NCI-H146 treated with DMSO at 0.1 percent for 48 hours (cell line): ENCODE data around the gene RNF5.
A peak's percentile ranks its signal among the peaks of the same experiment; 100 is the strongest.
"Not testable (repeated sequence)": the region's sequence is repeated elsewhere in the genome, so short reads cannot be mapped to it uniquely, and the experiment has no call there.

Experiments
- DNase-seq: peaks from one replicate; lab custom pipeline; 2025; ENCODE audit not compliant: unreplicated experiment; lab: John Stamatoyannopoulos, UW

Gene RNF5

DNA sequence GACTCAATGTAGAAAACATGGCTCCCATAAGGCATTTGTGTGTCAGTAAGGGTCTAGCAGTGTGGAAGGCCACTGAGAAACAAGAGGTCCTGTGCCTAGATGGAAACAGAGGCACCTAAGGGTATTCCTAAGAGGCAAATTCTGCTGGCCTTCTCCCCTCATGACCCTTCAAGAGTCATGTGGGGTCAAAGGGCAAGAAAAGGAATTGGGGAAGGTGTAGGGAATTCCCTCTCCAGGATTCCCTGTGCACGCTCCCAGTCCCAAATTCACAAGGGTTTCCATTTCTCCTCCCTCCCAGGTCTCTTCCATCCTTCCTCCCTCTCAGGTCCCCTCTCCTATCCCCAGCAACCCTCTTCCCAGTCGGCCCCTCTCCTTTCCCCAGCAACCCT, 2.9 kb upstream of the RNF5 start:
- no peak for DNase-seq

GRCh38 chr6:32175711-32176475, 2.3 kb upstream of the RNF5 start, which contains the start of gene AGPAT1:
TSS of gene AGPAT1 (minus strand) at chr6:32176084. CDS start at chr6:32171496, 4,588 bp downstream.
- peak; percentile 89 for DNase-seq

GRCh38 chr6:32176476-32177182, 1.6 kb upstream of the RNF5 start:
- peak; percentile 46 for DNase-seq

GRCh38 chr6:32177183-32177787, 920 bp upstream of the RNF5 start:
- no peak for DNase-seq

- DNase-seq: no peak
These were observed 589 bp downstream of the RNF5 start for GRCh38 chr6:32178547-32179440.

DNA sequence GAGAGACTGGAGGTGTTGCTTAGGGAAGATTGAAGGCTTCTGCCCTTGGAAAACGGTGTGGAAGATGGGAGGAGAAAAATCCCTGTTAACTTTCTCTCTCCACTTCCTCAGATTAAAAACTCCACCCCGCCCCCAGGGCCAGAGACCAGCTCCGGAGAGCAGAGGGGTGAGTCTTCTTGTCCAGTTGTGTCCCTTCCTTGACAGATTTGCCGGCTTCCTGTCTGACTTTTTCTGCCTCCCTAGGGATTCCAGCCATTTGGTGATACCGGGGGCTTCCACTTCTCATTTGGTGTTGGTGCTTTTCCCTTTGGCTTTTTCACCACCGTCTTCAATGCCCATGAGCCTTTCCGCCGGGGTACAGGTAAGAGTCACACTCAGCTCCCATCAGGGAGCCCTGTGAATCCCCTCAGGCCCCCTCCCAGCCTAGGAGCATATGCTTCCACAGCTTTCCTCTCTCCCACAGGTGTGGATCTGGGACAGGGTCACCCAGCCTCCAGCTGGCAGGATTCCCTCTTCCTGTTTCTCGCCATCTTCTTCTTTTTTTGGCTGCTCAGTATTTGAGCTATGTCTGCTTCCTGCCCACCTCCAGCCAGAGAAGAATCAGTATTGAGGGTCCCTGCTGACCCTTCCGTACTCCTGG, 1.7 kb downstream of the RNF5 start:
- no peak for DNase-seq

GRCh38 chr6:32181148-32181702, 3.0 kb downstream of the RNF5 start:
- DNase-seq: no peak

- no peak for DNase-seq
These were observed 3.8 kb downstream of the RNF5 start for GRCh38 chr6:32181915-32182529.

- no peak for DNase-seq
These were observed 4.4 kb downstream of the RNF5 start for GRCh38 chr6:32182555-32182981.

GRCh38 chr6:32183030-32183429, 4.8 kb downstream of the RNF5 start:
- no peak for DNase-seq

DNA sequence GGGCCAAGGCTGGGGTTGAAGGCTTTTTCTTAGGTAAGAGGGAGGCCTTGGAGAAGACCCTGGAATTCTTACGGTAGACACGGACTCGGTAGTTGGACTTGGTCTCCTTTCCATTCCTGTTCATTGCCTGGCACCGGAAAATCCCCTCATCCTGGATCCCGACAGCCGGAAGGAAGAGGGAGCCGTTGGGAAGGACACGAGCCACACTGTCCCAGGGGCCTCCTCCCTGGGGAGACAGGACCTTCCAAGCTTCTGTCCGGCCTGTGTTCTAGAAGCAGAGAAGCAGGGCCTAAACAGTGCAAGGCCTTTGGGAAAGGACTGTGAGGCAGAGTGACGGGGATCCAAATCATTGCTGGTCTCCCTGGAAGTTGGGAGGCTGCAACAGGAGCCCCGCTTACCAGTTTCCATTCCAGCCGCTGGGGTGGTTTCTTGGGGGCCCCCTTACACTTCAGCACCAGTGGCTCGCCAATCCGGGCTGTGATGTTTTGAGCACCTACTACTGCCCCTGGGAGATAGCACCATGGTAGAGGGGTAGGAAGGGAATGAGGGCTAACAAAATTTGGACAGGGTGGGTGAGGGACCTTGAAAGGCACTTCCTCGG, 5.4 kb downstream of the RNF5 start:
- no peak for DNase-seq

DNA sequence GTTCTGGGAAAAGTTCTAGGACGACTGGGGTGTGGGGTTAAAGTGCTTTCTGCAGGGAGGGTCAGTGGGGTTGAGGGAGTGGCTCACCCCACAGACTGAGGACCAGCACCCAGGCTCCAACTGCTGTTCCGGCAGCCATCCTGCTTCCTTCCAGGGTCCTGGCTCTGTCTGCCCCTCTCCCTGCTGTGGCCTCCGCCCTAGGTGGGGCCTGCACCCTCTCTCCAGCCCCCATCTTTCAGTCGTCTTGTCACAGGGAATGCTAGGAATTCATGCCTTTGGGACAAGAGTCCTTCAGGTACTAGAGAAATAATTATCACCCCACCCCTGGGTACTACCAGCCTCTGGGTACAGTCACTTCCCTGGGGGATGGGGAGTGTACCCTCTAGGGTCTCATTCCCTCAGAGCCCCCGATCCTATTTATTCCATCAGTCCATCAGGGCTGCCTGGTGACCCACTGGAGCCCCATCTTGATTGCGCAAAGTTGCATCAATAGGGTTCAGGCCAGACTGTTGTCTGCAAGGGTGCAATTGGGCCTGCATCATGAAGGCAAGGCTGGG, 6.0 kb downstream of the RNF5 start, which contains the start of gene AGER:
Gene AGER (minus strand): TSS at position 170 of the 557 bp plus-strand sequence. CDS start 31 bp downstream, at position 139.
- no peak for DNase-seq

- not testable (repeated sequence) for DNase-seq
These were observed 7.5 kb downstream of the RNF5 start for GRCh38 chr6:32185681-32186131.

DNA sequence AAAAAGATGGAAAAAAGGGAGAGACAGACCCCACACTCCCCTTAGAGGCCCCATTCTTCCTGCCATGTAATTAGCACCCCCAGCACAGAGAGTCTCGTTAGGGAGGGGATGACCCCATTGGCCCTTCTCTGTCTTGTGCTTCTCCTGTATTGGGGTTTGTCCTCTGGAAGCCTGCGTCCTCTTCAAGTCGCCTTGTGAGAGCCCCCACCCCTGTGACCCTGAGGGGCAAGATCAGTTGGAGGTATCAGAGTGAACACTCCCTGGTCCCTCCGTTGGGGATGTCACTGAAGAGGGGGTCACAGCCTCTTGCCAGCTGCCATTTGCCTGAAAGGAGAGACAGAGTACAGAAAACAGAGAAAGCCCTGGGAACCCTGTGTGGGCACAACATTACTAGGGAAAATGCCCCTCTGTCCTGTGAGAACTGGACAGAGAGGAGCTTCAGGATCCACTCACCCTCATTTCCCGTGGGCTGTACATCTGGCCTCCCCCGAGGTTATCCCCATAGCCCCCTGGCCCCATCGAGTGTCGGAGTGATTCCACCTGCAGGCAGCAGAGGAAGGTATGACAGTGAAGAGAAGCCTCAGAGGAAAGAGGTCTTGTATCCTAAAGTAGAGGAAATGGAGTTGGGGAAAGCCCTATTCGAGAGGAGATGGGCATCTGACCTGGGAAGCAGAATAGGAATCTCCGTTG, 8.1 kb downstream of the RNF5 start:
- not testable (repeated sequence) for DNase-seq

- no peak for DNase-seq
These were observed 9.0 kb downstream of the RNF5 start for GRCh38 chr6:32187009-32187709.

GRCh38 chr6:32187725-32188380, 9.6 kb downstream of the RNF5 start:
- DNase-seq: not testable (repeated sequence)
